IPS DF 19.7 (cell line): ENCODE data around the gene GUCY2C.

Source experiments
- DNase-seq: peaks from one replicate; pipeline ENCODE4 v3.0.0-alpha.2; 2013; ENCODE audit warnings: low read depth, low spot score

The GUCY2C gene

DNA sequence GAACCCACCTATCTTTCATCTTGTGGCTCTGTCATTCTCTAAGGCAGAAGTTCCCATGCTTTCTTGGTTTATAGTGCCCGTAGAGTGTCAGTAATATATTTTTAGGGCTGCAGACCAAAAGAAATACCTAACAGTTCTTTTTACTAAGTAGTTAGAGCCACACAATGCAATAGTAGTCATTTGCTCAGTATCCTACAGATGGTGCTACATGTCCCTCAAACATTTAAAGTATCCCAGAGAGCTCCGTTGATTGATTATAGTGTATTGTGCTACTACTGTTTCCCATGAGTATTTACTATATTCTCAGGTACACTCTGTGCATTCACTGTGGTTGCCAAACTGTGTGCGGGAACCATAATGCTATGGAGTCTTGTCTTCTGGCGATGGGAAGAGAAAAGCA is 124.0 kb downstream of the GUCY2C start:
- DNase-seq, result no peak

- no peak for DNase-seq
Measured at GRCh38 chr12:14571779-14572178, 124.6 kb downstream of the GUCY2C start.

GRCh38 chr12:14570231-14570630 is 126.2 kb downstream of the GUCY2C start:
- no peak for DNase-seq

- no peak for DNase-seq
Measured at GRCh38 chr12:14567351-14568162, 128.8 kb downstream of the GUCY2C start, which contains the start of gene PLBD1. Gene PLBD1 (minus strand): TSS chr12:14567883. CDS start chr12:14567696, 187 bp downstream.

DNA sequence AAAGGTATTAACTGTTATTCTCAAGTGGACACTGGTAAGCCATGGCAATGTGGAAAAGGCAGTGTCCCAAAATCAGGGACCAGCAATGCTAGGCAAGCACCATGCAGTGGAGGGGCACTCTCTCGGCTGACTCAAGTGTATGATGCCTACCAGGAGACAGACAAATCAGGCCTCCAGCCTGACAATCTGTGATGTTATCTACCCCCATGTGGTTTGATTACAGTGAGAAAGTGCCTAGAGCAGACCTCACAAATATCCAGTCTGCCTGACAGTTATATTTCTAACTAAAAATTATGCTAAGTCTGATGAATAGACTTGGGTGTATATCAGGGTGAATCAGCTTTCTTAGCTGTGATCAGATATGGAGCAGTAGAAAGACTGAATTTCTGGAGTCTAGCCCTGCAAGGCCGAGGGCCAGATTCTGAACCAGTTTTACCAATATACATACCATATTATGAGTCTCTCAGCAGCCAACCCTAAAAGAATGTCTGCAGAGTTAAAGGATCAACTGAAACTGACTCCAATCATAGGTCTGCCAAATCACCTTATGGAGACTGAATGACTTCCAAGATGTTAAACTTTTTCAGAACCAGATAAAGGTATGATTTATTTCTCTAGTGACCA is 132.0 kb downstream of the GUCY2C start:
- DNase-seq, result no peak

DNA sequence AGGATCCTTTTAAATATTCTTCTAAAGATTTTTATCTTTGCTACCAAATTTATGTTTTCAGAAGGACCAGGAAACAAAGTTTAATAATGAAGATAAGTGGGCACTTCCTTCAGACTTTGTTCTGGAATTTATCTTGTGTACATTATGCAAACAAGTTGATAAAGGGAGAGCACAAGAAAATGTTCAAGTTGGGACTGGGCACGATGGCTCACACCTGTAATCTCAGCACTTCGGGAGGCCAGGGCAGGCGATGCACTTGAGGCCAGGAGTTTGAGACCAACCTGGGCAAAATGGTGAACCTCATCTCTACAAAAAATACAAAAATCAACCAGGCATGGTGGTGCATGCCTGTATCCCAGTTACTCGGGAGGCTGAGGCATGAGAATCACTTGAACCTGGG is 133.4 kb downstream of the GUCY2C start:
- DNase-seq, result no peak
